Raji (cell line): Measurements from ENCODE around the gene LRBA.

ENCODE experiments used
- POLR2A ChIP-seq: IDR thresholded peaks from 2 replicates; pipeline ENCODE4 v1.6.1; 2011; ENCODE audit warnings: low read depth, low read length, control low read depth; ENCODE audit not compliant: insufficient read depth

The LRBA gene

GRCh38 chr4:150476776-150477175 lies 538.3 kb downstream of the LRBA start:
- TF ChIP-seq POLR2A: no peak

GRCh38 chr4:150475763-150476162 lies 539.3 kb downstream of the LRBA start:
- no peak for TF ChIP-seq POLR2A

DNA sequence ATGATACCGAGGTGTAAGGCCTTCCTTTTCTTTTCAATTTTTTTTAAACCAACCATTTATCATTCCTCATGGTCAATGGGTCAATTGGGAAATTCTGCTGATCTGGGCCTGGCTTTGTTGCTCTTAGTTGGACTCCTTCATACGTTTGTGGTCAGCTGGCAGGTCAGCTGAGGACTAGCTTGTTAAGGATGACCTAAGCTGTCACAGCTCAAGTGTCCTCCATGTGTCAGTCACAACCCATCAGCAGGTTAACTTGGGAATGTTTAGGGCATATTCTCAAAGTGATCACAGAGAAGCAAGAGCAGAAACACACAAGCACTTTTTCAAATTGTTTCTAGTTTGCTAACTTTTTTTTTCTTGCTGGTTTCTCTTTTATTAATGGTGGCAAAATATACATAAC lies 550.6 kb downstream of the LRBA start:
- no peak for TF ChIP-seq POLR2A

DNA sequence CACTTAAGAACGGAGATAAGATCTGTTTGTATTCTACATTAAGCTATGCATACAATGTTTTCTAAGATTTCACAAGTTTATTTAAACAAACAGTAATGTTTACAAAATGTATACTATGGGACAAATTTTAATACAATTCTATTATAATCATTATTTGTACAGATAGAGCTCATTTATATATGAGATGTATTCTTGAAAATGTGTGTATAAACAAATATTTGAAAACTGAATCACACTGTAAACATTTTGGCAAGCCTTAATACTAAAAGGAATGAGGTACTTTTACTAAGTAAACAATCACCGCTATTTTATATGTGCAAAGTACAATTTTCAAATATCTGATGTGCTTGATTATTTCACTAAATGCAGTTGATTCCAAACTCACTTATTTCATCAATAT lies 552.3 kb downstream of the LRBA start:
- TF ChIP-seq POLR2A: no peak

- TF ChIP-seq POLR2A: no peak
Measured at GRCh38 chr4:150461957-150462356, 553.1 kb downstream of the LRBA start.

GRCh38 chr4:150457802-150458201 lies 557.3 kb downstream of the LRBA start:
- no peak for TF ChIP-seq POLR2A

DNA sequence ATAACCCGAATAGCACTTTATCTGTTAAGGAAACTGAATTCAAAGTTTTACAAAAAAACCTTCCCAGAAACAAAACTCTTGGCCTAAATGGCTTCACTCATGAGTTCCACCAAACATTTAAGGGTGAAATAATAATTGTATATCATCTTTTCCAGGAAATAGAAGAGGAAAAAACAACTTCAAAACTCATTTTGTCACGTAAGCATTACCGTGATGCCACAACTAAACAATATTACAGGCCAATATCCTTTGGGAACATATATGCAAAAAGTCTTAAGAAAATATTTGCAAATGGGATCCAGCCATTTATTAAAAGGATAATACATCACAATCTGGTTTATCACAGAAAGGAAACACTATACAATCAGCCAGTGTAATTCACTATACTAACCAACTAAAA lies 563.2 kb downstream of the LRBA start:
- no peak for TF ChIP-seq POLR2A

GRCh38 chr4:150447356-150447755 lies 567.7 kb downstream of the LRBA start:
- TF ChIP-seq POLR2A: no peak

GRCh38 chr4:150439451-150439933 lies 575.6 kb downstream of the LRBA start:
- no peak for TF ChIP-seq POLR2A

DNA sequence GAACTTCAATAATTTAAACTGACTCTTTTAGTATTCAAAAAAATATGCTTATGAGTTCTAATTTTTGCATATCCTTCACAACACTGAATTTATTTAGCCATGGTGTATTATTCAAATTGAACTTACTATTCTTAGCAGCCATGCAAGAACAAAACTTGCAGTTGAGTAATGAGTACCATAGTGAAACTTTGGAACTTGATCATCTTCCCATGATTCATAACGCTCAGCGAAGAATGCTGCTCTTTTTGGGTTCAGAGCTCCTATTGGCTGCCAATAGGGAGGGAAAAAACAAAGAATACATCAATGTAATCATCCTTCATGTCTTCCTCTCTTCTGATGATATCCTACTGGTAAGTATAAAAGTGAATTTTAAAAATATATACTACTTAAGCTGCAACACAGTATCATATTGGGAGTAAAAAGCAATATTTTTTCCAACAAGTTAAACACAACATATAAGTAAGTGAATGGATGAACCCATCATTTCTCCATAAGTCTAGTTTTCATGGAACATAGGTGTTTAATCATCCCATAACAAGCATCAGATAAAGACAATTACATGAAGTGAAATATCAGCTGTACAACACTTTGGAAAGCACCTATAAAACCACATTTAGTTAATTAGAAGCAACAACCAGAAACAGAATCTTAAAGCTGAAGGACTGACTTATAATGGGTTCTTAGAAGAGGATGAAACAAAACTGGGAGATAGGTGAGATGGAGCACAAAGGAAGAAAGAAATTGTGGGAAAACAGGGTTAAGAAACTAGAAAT lies 578.3 kb downstream of the LRBA start:
- no peak for TF ChIP-seq POLR2A

DNA sequence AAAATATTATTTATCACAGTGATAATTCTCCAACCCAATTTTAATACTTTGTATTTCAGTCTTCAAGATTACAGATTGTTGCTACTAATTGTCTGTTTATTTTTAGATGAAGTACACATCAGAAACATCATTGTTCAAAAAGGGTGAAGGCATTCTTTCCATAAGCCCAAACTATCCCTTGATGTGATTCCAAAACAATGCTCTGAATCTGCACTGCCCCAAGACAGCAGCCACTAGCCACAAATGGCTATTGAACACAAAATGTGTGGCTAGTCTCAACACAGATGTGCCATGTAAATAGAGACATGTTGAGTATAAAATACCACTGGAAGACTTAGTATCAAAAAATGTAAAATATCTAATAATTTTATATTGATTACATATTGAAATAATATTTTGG lies 583.9 kb downstream of the LRBA start:
- TF ChIP-seq POLR2A: no peak

GRCh38 chr4:150425161-150425560 lies 589.9 kb downstream of the LRBA start:
- TF ChIP-seq POLR2A: no peak

DNA sequence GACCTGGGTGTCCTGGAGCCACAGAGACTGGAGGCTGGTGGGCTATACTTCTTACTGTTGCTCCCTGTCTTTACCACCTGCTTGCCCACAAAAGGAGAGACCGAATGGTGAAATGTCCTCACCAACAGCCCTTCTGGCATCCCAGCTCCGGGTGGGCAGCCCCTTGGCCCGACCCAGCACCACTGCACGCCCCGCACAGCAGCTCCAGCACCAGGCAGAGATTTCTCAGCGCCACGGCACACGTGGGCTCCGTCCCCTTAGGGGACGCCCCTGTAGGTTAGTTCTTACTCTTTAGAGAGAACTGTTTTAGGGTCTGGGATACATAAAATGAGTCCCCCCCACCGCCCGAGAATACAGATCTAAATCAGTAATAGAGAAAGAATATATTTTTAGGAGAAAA lies 591.6 kb downstream of the LRBA start:
- TF ChIP-seq POLR2A: no peak

DNA sequence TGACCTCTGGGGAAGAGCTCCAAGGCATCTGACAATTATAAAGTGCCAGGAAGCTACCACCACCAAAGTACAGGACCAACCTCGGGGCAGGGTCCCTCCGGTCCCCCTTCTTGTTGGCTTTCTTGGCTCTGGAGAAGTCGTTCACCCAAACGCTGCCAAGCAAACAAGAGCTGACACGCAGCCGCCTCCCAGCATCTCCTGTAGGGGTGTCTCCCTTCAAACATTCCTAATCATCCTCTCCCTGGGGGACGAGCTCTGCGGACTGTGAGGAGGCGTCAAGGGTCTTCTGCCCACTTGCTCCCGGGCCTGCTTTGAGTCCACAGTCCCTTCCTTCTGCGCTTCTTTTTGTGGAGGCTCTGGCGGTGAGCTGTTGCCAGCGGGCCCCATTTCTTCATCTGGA lies 592.0 kb downstream of the LRBA start:
- TF ChIP-seq POLR2A: no peak

GRCh38 chr4:150421612-150422011 lies 593.5 kb downstream of the LRBA start:
- no peak for TF ChIP-seq POLR2A

DNA sequence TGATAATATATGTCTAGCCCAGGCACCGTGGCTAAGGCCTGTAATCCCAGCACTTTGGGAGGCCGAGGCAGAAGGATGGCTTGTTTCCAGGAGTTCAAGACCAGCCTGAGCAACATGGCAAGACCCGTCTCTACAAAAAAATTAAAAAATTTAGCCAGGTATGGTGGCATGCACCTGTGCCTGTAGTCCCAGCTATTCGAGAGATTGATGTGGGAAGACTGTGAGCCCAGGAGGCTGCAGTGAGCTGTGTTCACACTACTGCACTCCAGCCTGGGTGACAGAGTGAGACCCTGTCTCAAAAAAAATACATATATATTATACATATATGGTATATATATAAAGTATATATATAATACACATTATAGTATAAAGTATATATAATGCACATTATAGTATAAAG lies 595.1 kb downstream of the LRBA start:
- no peak for TF ChIP-seq POLR2A
